Lung microvascular endothelial cell (primary cell): ENCODE data around the gene DNAJC8. TPM values are rescaled to one million over a fixed set of nuclear protein-coding genes. Genes with fewer than 3 reads are reported as not detected.

Source experiments
- DNase-seq, 2 donors: peaks; one replicate each; pipeline versions ENCODE4 v3.0.0 to v3.0.0-alpha.2; 2010; ENCODE audit warnings: low read depth in 2 of 2
- total RNA-seq: library from RNA; depleted of rRNA; stranded (reverse); fragments of >200 nt; gene quantifications from 2 replicates; pipeline ENCODE4 v1.2.1, GENCODE V29; 2014

The DNAJC8 gene
- total RNA-seq, 1 donor from 2014 or later = 50.2 TPM

- DNase-seq = no peak
These were observed 17.1 kb upstream of the DNAJC8 start for GRCh38 chr1:28249866-28250295.

GRCh38 chr1:28249013-28249865, 16.4 kb upstream of the DNAJC8 start:
- DNase-seq = peak in 1 of 2 donors; percentile 34

GRCh38 chr1:28248273-28249012, 15.6 kb upstream of the DNAJC8 start:
- DNase-seq = peak; percentile 75 to 83

GRCh38 chr1:28247612-28248272, 14.9 kb upstream of the DNAJC8 start:
- no peak for DNase-seq

- DNase-seq = peak; percentile 39 to 43
These were observed 13.6 kb upstream of the DNAJC8 start for GRCh38 chr1:28246427-28246832.

- no peak for DNase-seq
These were observed 11.9 kb upstream of the DNAJC8 start for GRCh38 chr1:28244549-28245251.

GRCh38 chr1:28243685-28244311, 11.0 kb upstream of the DNAJC8 start:
- DNase-seq = peak in 1 of 2 donors; percentile 50

- no peak for DNase-seq
These were observed 8.9 kb upstream of the DNAJC8 start for GRCh38 chr1:28241638-28242241.

- no peak for DNase-seq
These were observed 7.2 kb upstream of the DNAJC8 start for GRCh38 chr1:28240024-28240423.

- no peak for DNase-seq
These were observed 6.2 kb upstream of the DNAJC8 start for GRCh38 chr1:28239004-28239403.

- DNase-seq = no peak
These were observed 4.0 kb upstream of the DNAJC8 start for GRCh38 chr1:28236656-28237322.

GRCh38 chr1:28235755-28236655, 3.2 kb upstream of the DNAJC8 start, which contains the start of gene ATP5IF1:
Gene ATP5IF1, plus strand, starts transcription at chr1:28236124. Its CDS starts 60 bp downstream, at chr1:28236184.
- peak; percentile 97 to 98 for DNase-seq

- no peak for DNase-seq
These were observed 406 bp upstream of the DNAJC8 start for GRCh38 chr1:28233264-28233606.

- DNase-seq = no peak
These were observed 2.8 kb downstream of the DNAJC8 start for GRCh38 chr1:28229996-28230395.

GRCh38 chr1:28229089-28229488, 3.7 kb downstream of the DNAJC8 start:
- no peak for DNase-seq

GRCh38 chr1:28213315-28213714, 19.5 kb downstream of the DNAJC8 start:
- DNase-seq = no peak

GRCh38 chr1:28209700-28210099, 23.1 kb downstream of the DNAJC8 start:
- no peak for DNase-seq

- peak; percentile 75 to 84 for DNase-seq
These were observed 23.9 kb downstream of the DNAJC8 start for GRCh38 chr1:28208818-28209441.
